ENCODE measurements around the gene PLEKHG1.

Gene PLEKHG1

GRCh38 chr6:150604467-150604866 is 4.8 kb downstream of the PLEKHG1 start:
- no peak for TF ChIP-seq RARB (CRISPR knock-in tag; IDR thresholded peaks at IDR 0.05)
- no peak for TF ChIP-seq OSR1 (CRISPR knock-in tag; IDR thresholded peaks at IDR 0.05)
- no peak for TF ChIP-seq CSDC2 (CRISPR knock-in tag; IDR thresholded peaks at IDR 0.05)
- no peak for TF ChIP-seq SNAI2 (CRISPR knock-in tag; IDR thresholded peaks at IDR 0.05)
- no peak for TF ChIP-seq POU6F1 (CRISPR knock-in tag; IDR thresholded peaks at IDR 0.05; ENCODE audit: borderline replicate concordance, low read depth)
- no peak for TF ChIP-seq ESRRG (CRISPR knock-in tag; IDR thresholded peaks at IDR 0.05)
- no peak for ATAC-seq

- ATAC-seq: no peak
These were observed 5.6 kb downstream of the PLEKHG1 start for GRCh38 chr6:150605333-150605732.

GRCh38 chr6:150606168-150606591 is 6.5 kb downstream of the PLEKHG1 start:
- ATAC-seq: no peak
- TF ChIP-seq BACH2 (CRISPR knock-in tag; IDR thresholded peaks at IDR 0.05; ENCODE audit: borderline replicate concordance) (no peak), ZNF70 (CRISPR knock-in tag; IDR thresholded peaks at IDR 0.05) (no peak), TOX (CRISPR knock-in tag; IDR thresholded peaks at IDR 0.05; ENCODE audit: borderline replicate concordance) (no peak), PATZ1 (CRISPR knock-in tag; IDR thresholded peaks at IDR 0.05; ENCODE audit: borderline replicate concordance) (no peak), ZNF8 (CRISPR knock-in tag; IDR thresholded peaks at IDR 0.05) (no peak), ZFP30 (CRISPR knock-in tag; IDR thresholded peaks at IDR 0.05) (no peak), ZFP3 (CRISPR knock-in tag; IDR thresholded peaks at IDR 0.05) (no peak), CSRNP3 (CRISPR knock-in tag; IDR thresholded peaks at IDR 0.05) (no peak), CSDC2 (CRISPR knock-in tag; IDR thresholded peaks at IDR 0.05) (no peak), POU6F1 (CRISPR knock-in tag; IDR thresholded peaks at IDR 0.05; ENCODE audit: borderline replicate concordance, low read depth) (no peak)

More at GRCh38 chr6:150605333-150605732, 5.6 kb downstream of the PLEKHG1 start:
- TF ChIP-seq TCF4 (CRISPR knock-in tag; IDR thresholded peaks at IDR 0.05; ENCODE audit: borderline replicate concordance) (no peak), PATZ1 (CRISPR knock-in tag; IDR thresholded peaks at IDR 0.05; ENCODE audit: borderline replicate concordance) (no peak), OSR1 (CRISPR knock-in tag; IDR thresholded peaks at IDR 0.05) (no peak), TSHZ2 (CRISPR knock-in tag; IDR thresholded peaks at IDR 0.05) (no peak), CSRNP3 (CRISPR knock-in tag; IDR thresholded peaks at IDR 0.05) (no peak), PPARA (CRISPR knock-in tag; IDR thresholded peaks at IDR 0.05; ENCODE audit: borderline replicate concordance) (no peak), ZNF8 (CRISPR knock-in tag; IDR thresholded peaks at IDR 0.05) (no peak), BACH2 (CRISPR knock-in tag; IDR thresholded peaks at IDR 0.05; ENCODE audit: borderline replicate concordance) (no peak), ZC3H10 (CRISPR knock-in tag; IDR thresholded peaks at IDR 0.05) (no peak), ZNF70 (CRISPR knock-in tag; IDR thresholded peaks at IDR 0.05) (no peak), CSDC2 (CRISPR knock-in tag; IDR thresholded peaks at IDR 0.05) (no peak)
